ENCODE data around the gene KSR2.

KSR2 gene

GRCh38 chr12:117441751-117442150, 527.0 kb downstream of the KSR2 start:
- Histone ChIP-seq H3K4me2 (ENCODE audit: low read length, poor library complexity, severe bottlenecking) (no peak overlapping the region), H2AK5ac (ENCODE audit: low read length, severe bottlenecking) (no peak overlapping the region), H3K9ac (ENCODE audit: low read length) (no peak overlapping the region), H3K9me3 (ENCODE audit: control insufficient read depth, low read length) (no peaks in the 10 kb centered on the region), H3K4me3 (ENCODE audit: insufficient read depth in 1 of 2, low read depth in 1 of 2, low read length in 2 of 2) (no peak overlapping the region), H2BK12ac (ENCODE audit: low read length in 2 of 2) (no peak overlapping the region), H4K8ac (ENCODE audit: low read length) (no peak overlapping the region), H3K4me1 (ENCODE audit: control insufficient read depth, insufficient read depth, low read depth, low read length) (peaks cover 3% of the 10 kb centered on the region), H3K36me3 (ENCODE audit: control insufficient read depth in 1 of 2, insufficient read depth in 2 of 2, low read depth in 1 of 2, low read length in 2 of 2) (no peaks in the 10 kb centered on the region), H3K79me1 (replicated peaks; ENCODE audit: low read length, poor library complexity, severe bottlenecking) (no peaks in the 10 kb centered on the region), H2BK15ac (ENCODE audit: low read depth, poor library complexity, severe bottlenecking) (no peak overlapping the region), H2AFZ (ENCODE audit: low read depth, low read length) (no peak overlapping the region), H4K91ac (ENCODE audit: low read length) (no peak overlapping the region), H3K23ac (ENCODE audit: low read length in 2 of 2) (no peak overlapping the region), H3K27me3 (ENCODE audit: control insufficient read depth in 1 of 2, insufficient read depth in 1 of 2, low read length in 2 of 2) (peaks cover 13 to 76% of the 10 kb centered on the region in 2 experiments), H3K18ac (ENCODE audit: low read depth in 1 of 2, low read length in 2 of 2) (no peak overlapping the region), H3K27ac (ENCODE audit: low read length, poor library complexity, severe bottlenecking) (no peak overlapping the region), H2BK5ac (ENCODE audit: low read depth, low read length, poor library complexity, severe bottlenecking) (no peak overlapping the region), H2BK120ac (ENCODE audit: low read depth, low read length) (no peak overlapping the region), H3K4ac (ENCODE audit: low read depth in 1 of 2, low read length in 2 of 2) (no peak overlapping the region), H3K14ac (ENCODE audit: low read length in 2 of 2) (no peak overlapping the region)
- DNase-seq, result no peak
- 80% methylated on average over 4 of the region's 4 CpGs for WGBS

- Histone ChIP-seq H4K8ac (ENCODE audit: low read length) (no peak overlapping the region), H3K14ac (ENCODE audit: low read length in 2 of 2) (no peak overlapping the region), H3K4ac (ENCODE audit: low read depth in 1 of 2, low read length in 2 of 2) (no peak overlapping the region), H3K27ac (ENCODE audit: low read length, poor library complexity, severe bottlenecking) (no peak overlapping the region), H2AFZ (ENCODE audit: low read depth, low read length) (no peak overlapping the region), H2BK12ac (ENCODE audit: low read length in 2 of 2) (no peak overlapping the region), H2AK5ac (ENCODE audit: low read length, severe bottlenecking) (no peak overlapping the region), H3K9me3 (ENCODE audit: control insufficient read depth, low read length) (no peaks in the 10 kb centered on the region), H3K4me3 (ENCODE audit: insufficient read depth in 1 of 2, low read depth in 1 of 2, low read length in 2 of 2) (no peak overlapping the region), H3K9ac (ENCODE audit: low read length) (no peak overlapping the region), H3K79me1 (replicated peaks; ENCODE audit: low read length, poor library complexity, severe bottlenecking) (no peaks in the 10 kb centered on the region), H2BK5ac (ENCODE audit: low read depth, low read length, poor library complexity, severe bottlenecking) (no peak overlapping the region), H2BK120ac (ENCODE audit: low read depth, low read length) (no peak overlapping the region), H3K27me3 (ENCODE audit: control insufficient read depth in 1 of 2, insufficient read depth in 1 of 2, low read length in 2 of 2) (peaks cover 13 to 85% of the 10 kb centered on the region in 2 experiments), H3K36me3 (ENCODE audit: control insufficient read depth in 1 of 2, insufficient read depth in 2 of 2, low read depth in 1 of 2, low read length in 2 of 2) (no peaks in the 10 kb centered on the region), H3K4me1 (ENCODE audit: control insufficient read depth, insufficient read depth, low read depth, low read length) (peaks cover 3% of the 10 kb centered on the region), H4K91ac (ENCODE audit: low read length) (no peak overlapping the region), H3K4me2 (ENCODE audit: low read length, poor library complexity, severe bottlenecking) (no peak overlapping the region), H2BK15ac (ENCODE audit: low read depth, poor library complexity, severe bottlenecking) (no peak overlapping the region), H3K23ac (ENCODE audit: low read length in 2 of 2) (no peak overlapping the region), H3K18ac (ENCODE audit: low read depth in 1 of 2, low read length in 2 of 2) (no peak overlapping the region)
- 93% methylated on average over 2 of the region's 2 CpGs for WGBS
- no peak for DNase-seq
Measured at GRCh38 chr12:117440384-117440783, 528.4 kb downstream of the KSR2 start.

GRCh38 chr12:117439531-117440001, 529.2 kb downstream of the KSR2 start:
- Histone ChIP-seq H3K9me3 (ENCODE audit: control insufficient read depth, low read length) (no peaks in the 10 kb centered on the region), H3K36me3 (ENCODE audit: control insufficient read depth in 1 of 2, insufficient read depth in 2 of 2, low read depth in 1 of 2, low read length in 2 of 2) (no peaks in the 10 kb centered on the region), H3K23ac (ENCODE audit: low read length in 2 of 2) (no peak overlapping the region), H3K4me2 (ENCODE audit: low read length, poor library complexity, severe bottlenecking) (no peak overlapping the region), H4K91ac (ENCODE audit: low read length) (no peak overlapping the region), H3K4me3 (ENCODE audit: insufficient read depth in 1 of 2, low read depth in 1 of 2, low read length in 2 of 2) (no peak overlapping the region), H2BK15ac (ENCODE audit: low read depth, poor library complexity, severe bottlenecking) (no peak overlapping the region), H3K4me1 (ENCODE audit: control insufficient read depth, insufficient read depth, low read depth, low read length) (peaks cover 3% of the 10 kb centered on the region), H3K79me1 (replicated peaks; ENCODE audit: low read length, poor library complexity, severe bottlenecking) (no peaks in the 10 kb centered on the region), H2BK5ac (ENCODE audit: low read depth, low read length, poor library complexity, severe bottlenecking) (no peak overlapping the region), H3K27me3 (ENCODE audit: control insufficient read depth in 1 of 2, insufficient read depth in 1 of 2, low read length in 2 of 2) (peaks cover 13 to 85% of the 10 kb centered on the region in 2 experiments), H3K4ac (ENCODE audit: low read depth in 1 of 2, low read length in 2 of 2) (no peak overlapping the region), H2AFZ (ENCODE audit: low read depth, low read length) (no peak overlapping the region), H2BK120ac (ENCODE audit: low read depth, low read length) (no peak overlapping the region), H2BK12ac (ENCODE audit: low read length in 2 of 2) (no peak overlapping the region), H3K27ac (ENCODE audit: low read length, poor library complexity, severe bottlenecking) (no peak overlapping the region), H2AK5ac (ENCODE audit: low read length, severe bottlenecking) (no peak overlapping the region), H3K14ac (ENCODE audit: low read length in 2 of 2) (no peak overlapping the region), H3K18ac (ENCODE audit: low read depth in 1 of 2, low read length in 2 of 2) (no peak overlapping the region), H3K9ac (ENCODE audit: low read length) (no peak overlapping the region), H4K8ac (ENCODE audit: low read length) (no peak overlapping the region)
- WGBS, result 65% methylated on average over 13 of the region's 13 CpGs
- no peak for DNase-seq

GRCh38 chr12:117438809-117439208, 530.0 kb downstream of the KSR2 start:
- Histone ChIP-seq H3K27ac (ENCODE audit: low read length, poor library complexity, severe bottlenecking) (no peak overlapping the region), H2BK12ac (ENCODE audit: low read length in 2 of 2) (no peak overlapping the region), H3K27me3 (ENCODE audit: control insufficient read depth in 1 of 2, insufficient read depth in 1 of 2, low read length in 2 of 2) (peaks cover 13 to 85% of the 10 kb centered on the region in 2 experiments), H3K9ac (ENCODE audit: low read length) (no peak overlapping the region), H2AFZ (ENCODE audit: low read depth, low read length) (no peak overlapping the region), H3K4me1 (ENCODE audit: control insufficient read depth, insufficient read depth, low read depth, low read length) (peaks cover 3% of the 10 kb centered on the region), H2BK120ac (ENCODE audit: low read depth, low read length) (no peak overlapping the region), H3K23ac (ENCODE audit: low read length in 2 of 2) (no peak overlapping the region), H3K79me1 (replicated peaks; ENCODE audit: low read length, poor library complexity, severe bottlenecking) (no peaks in the 10 kb centered on the region), H4K91ac (ENCODE audit: low read length) (no peak overlapping the region), H3K9me3 (ENCODE audit: control insufficient read depth, low read length) (no peaks in the 10 kb centered on the region), H3K4ac (ENCODE audit: low read depth in 1 of 2, low read length in 2 of 2) (no peak overlapping the region), H3K4me3 (ENCODE audit: insufficient read depth in 1 of 2, low read depth in 1 of 2, low read length in 2 of 2) (no peak overlapping the region), H2BK5ac (ENCODE audit: low read depth, low read length, poor library complexity, severe bottlenecking) (no peak overlapping the region), H3K36me3 (ENCODE audit: control insufficient read depth in 1 of 2, insufficient read depth in 2 of 2, low read depth in 1 of 2, low read length in 2 of 2) (no peaks in the 10 kb centered on the region), H2BK15ac (ENCODE audit: low read depth, poor library complexity, severe bottlenecking) (no peak overlapping the region), H3K4me2 (ENCODE audit: low read length, poor library complexity, severe bottlenecking) (no peak overlapping the region), H4K8ac (ENCODE audit: low read length) (no peak overlapping the region), H3K18ac (ENCODE audit: low read depth in 1 of 2, low read length in 2 of 2) (no peak overlapping the region), H3K14ac (ENCODE audit: low read length in 2 of 2) (no peak overlapping the region), H2AK5ac (ENCODE audit: low read length, severe bottlenecking) (no peak overlapping the region)
- WGBS, result 80% methylated on average over 6 of the region's 6 CpGs
- no peak for DNase-seq

Measured in mesenchymal stem cell (in vitro differentiated cells and primary cell).